ENCODE results near the gene ZSCAN21. TPM values are rescaled to one million over a fixed set of nuclear protein-coding genes. Genes with fewer than 3 reads are reported as not detected.

The ZSCAN21 gene
- total RNA-seq, 4 donors from 2014 or later = 0.75 to 28.7 (median 10.0) TPM

DNA sequence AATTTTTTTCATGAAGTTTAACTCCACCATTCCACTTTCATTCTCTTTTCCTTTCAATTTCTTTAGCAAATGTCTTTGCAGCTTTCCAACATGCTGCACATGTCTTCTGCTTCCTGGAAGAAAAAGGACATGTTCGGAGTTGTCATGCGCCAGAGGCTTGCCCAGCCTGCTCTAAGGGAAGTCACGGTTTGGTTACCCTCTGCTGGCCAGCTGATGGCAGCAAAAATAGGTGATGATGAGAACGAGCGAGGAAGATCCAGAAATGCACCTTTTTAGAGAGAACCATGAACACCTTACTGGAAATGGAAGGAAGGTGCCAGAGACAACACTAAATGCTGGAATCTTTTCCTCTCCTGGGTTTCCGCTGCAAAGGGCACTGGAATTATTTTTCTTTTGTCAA lies 4.9 kb upstream of the ZSCAN21 start:
- intact Hi-C loops (cut with DNase I; ENCODE audit: low total_unique reads) = no loop called here
- TF ChIP-seq POLR2A (IDR thresholded peaks at IDR 0.05) = no peak
- TF ChIP-seq, protein P1, sequence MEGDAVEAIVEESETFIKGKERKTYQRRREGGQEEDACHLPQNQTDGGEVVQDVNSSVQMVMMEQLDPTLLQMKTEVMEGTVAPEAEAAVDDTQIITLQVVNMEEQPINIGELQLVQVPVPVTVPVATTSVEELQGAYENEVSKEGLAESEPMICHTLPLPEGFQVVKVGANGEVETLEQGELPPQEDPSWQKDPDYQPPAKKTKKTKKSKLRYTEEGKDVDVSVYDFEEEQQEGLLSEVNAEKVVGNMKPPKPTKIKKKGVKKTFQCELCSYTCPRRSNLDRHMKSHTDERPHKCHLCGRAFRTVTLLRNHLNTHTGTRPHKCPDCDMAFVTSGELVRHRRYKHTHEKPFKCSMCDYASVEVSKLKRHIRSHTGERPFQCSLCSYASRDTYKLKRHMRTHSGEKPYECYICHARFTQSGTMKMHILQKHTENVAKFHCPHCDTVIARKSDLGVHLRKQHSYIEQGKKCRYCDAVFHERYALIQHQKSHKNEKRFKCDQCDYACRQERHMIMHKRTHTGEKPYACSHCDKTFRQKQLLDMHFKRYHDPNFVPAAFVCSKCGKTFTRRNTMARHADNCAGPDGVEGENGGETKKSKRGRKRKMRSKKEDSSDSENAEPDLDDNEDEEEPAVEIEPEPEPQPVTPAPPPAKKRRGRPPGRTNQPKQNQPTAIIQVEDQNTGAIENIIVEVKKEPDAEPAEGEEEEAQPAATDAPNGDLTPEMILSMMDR (IDR thresholded peaks at IDR 0.05) = peak in 4 of 5 experiments; percentile 20 to 31 (median 26)
- no peak for TF ChIP-seq EP300 (IDR thresholded peaks at IDR 0.05; ENCODE audit: low read depth)
- no peak overlapping the region for H3K4me3 ChIP-seq
- 42 to 46% methylated on average over 6 of the region's 6 CpGs for WGBS, 2 donors (ENCODE audit: low coverage in 1 of 2)
- H3K4me1 ChIP-seq = peaks cover 3 to 8% (median 6%) of the 10 kb centered on the region in 4 donors
- H3K9me3 ChIP-seq = no peaks in the 10 kb centered on the region
- H3K36me3 ChIP-seq = no peaks in the 10 kb centered on the region
- in situ Hi-C loops (cut with MboI; ENCODE audit: low pct_ligation_motif_present in 1 of 4, low pct_unique_long_range_greater_than_20kb in 1 of 4, low sequenced_read_pairs in 3 of 4) = no loop called here
- DNase-seq = peak; percentile 52
- H3K27ac ChIP-seq = no peak overlapping the region
- no peaks in the 10 kb centered on the region for H3K27me3 ChIP-seq

DNA sequence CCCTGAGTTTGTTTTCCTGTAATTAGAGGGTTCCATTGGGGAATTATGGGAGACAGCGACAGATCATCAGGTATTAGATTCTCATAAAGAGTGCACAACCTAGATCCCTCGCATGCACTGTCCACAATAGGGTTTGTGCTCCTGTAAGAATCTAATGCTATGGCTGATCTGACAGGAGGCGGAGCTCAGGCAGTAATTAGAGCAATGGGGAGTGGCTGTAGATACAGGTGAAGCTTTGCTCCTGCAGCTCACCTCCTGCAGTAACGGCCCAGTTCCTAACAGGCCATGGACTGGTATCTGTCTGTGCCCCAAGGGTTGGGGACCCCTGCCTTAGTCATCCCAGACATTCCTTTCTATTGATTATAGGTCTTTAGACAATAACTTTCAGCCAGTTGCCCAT lies 894 bp upstream of the ZSCAN21 start:
- in situ Hi-C loops (cut with MboI; ENCODE audit: low pct_ligation_motif_present in 1 of 4, low pct_unique_long_range_greater_than_20kb in 1 of 4, low sequenced_read_pairs in 3 of 4) = no loop called here
- Histone ChIP-seq H3K27me3 (no peaks in the 10 kb centered on the region), H3K27ac (peak overlapping the region in 2 of 4 donors; percentile 91 to 97), H3K36me3 (no peaks in the 10 kb centered on the region), H3K4me3 (no peak overlapping the region), H3K9me3 (no peaks in the 10 kb centered on the region), H3K4me1 (peaks cover 7 to 28% (median 15%) of the 10 kb centered on the region in 4 donors)
- intact Hi-C loops (cut with DNase I; ENCODE audit: low total_unique reads) = no loop called here
- peak; percentile 22 for DNase-seq
- TF ChIP-seq POLR2A (IDR thresholded peaks at IDR 0.05) (no peak), EP300 (IDR thresholded peaks at IDR 0.05; ENCODE audit: low read depth) (no peak), POLR2AphosphoS5 (IDR thresholded peaks at IDR 0.05) (no peak)
- TF ChIP-seq, protein P1 (IDR thresholded peaks at IDR 0.05) = no peak
- 64 to 82% methylated on average over 3 to 4 of the region's 4 CpGs for WGBS, 2 donors (ENCODE audit: low coverage in 1 of 2)

DNA sequence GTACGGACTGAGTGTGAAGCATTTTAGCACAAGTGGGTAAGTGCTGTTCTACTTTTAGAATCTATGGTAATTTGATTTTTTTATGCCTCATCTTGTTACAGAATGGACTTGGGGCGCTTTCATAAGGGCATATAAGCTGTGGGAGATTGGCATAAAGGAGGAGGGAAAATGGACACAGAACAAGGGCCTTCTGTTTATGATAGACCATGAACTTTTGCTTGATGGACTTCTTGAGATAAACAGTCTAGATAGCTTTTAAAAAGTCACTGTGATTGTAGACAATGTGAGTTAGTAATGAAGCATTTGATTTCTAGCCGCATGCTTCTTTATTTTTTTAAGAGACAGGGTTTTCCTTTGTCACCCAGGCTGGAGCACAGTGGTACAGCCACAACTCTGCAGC lies 2.0 kb downstream of the ZSCAN21 start:
- Histone ChIP-seq H3K27me3 (no peaks in the 10 kb centered on the region), H3K27ac (no peak overlapping the region), H3K9me3 (no peaks in the 10 kb centered on the region), H3K4me3 (no peak overlapping the region), H3K36me3 (no peaks in the 10 kb centered on the region), H3K4me1 (peaks cover 7 to 32% (median 15%) of the 10 kb centered on the region in 4 donors)
- no peak for DNase-seq
- intact Hi-C loops (cut with DNase I; ENCODE audit: low total_unique reads) = no loop called here
- TF ChIP-seq EP300 (IDR thresholded peaks at IDR 0.05; ENCODE audit: low read depth) (no peak), POLR2AphosphoS5 (IDR thresholded peaks at IDR 0.05) (no peak), POLR2A (IDR thresholded peaks at IDR 0.05) (no peak)
- TF ChIP-seq, protein P1 (IDR thresholded peaks at IDR 0.05) = no peak
- in situ Hi-C loops (cut with MboI; ENCODE audit: low pct_ligation_motif_present in 1 of 4, low pct_unique_long_range_greater_than_20kb in 1 of 4, low sequenced_read_pairs in 3 of 4) = loop anchor here in 3 of 4 donors (10.0 to 25.0 kb wide), 2 partner anchors 57 to 139 kb away; partner anchors contain the start of gene TRIM4 (in 3 of the 3)
- 89 to 95% methylated on average over 2 to 3 of the region's 3 CpGs for WGBS, 2 donors (ENCODE audit: low coverage in 1 of 2)

DNA sequence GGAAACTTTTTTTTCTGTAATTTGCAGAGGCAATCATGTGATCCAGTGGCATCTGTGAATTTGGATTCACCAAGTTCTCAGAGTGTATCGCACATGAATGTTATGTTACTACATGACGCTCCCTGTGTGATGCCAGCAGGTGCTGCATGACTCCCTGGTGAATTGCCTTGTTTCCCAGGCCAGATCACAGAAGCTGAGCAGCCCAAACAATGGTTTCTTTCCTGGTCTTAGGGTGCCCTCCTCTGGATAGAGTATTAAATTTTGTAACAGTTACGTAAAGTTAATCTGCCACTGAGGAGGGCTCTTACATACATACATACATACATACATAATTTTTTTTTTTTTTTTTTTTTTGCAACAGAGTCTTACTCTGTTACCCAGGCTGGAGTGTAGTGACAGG lies 3.6 kb downstream of the ZSCAN21 start:
- H3K4me1 ChIP-seq = peaks cover 7 to 32% (median 15%) of the 10 kb centered on the region in 4 donors
- no peak overlapping the region for H3K4me3 ChIP-seq
- H3K27ac ChIP-seq = peak overlapping the region in 1 of 4 donors; percentile 13
- in situ Hi-C loops (cut with MboI; ENCODE audit: low pct_ligation_motif_present in 1 of 4, low pct_unique_long_range_greater_than_20kb in 1 of 4, low sequenced_read_pairs in 3 of 4) (loop anchor here in 3 of 4 donors (10.0 to 25.0 kb wide), 2 partner anchors 58 to 141 kb away; partner anchors contain the start of gene TRIM4 (in 3 of the 3)), intact Hi-C loops (cut with DNase I; ENCODE audit: low total_unique reads) (no loop called here)
- peaks cover 0 to 14% (median 7%) of the 10 kb centered on the region in 4 donors for H3K36me3 ChIP-seq
- WGBS, 2 donors (ENCODE audit: low coverage in 1 of 2) = 30 to 50% methylated on average over 2 to 3 of the region's 3 CpGs
- no peaks in the 10 kb centered on the region for H3K27me3 ChIP-seq
- H3K9me3 ChIP-seq = no peaks in the 10 kb centered on the region
- TF ChIP-seq, protein P1 (IDR thresholded peaks at IDR 0.05) = peak in 4 of 5 experiments; percentile 20 to 73 (median 44)
- TF ChIP-seq POLR2AphosphoS5 (IDR thresholded peaks at IDR 0.05) = no peak
- TF ChIP-seq EP300 (IDR thresholded peaks at IDR 0.05; ENCODE audit: low read depth) = no peak
- TF ChIP-seq POLR2A (IDR thresholded peaks at IDR 0.05) = no peak
- peak; percentile 46 for DNase-seq
